Hepatocyte (in vitro differentiated cells): ENCODE measurements around the gene SH3PXD2A. TPM values are rescaled to one million over a fixed set of nuclear protein-coding genes. Genes with fewer than 3 reads are reported as not detected.

Experiments
- DNase-seq: peaks from one replicate; pipeline ENCODE4 v3.0.0-alpha.2; 2016; ENCODE audit warnings: low spot score
- H2AFZ ChIP-seq: fragments of 200-600 bp; sonication (generic); 2 replicates; pipeline ENCODE4 v1.6.0; 2016; ENCODE audit warnings: antibody characterized with exemption, mild to moderate bottlenecking
- H3K27ac ChIP-seq: fragments of 200-600 bp; sonication (generic); 2 replicates; pipeline ENCODE4 v1.5.1; 2016; ENCODE audit warnings: mild to moderate bottlenecking
- H3K27me3 ChIP-seq: fragments of 200-600 bp; sonication (generic); 2 replicates; pipeline ENCODE4 v1.6.1; 2016
- H3K36me3 ChIP-seq: fragments of 200-600 bp; sonication (generic); replicated peaks from 2 replicates; pipeline ENCODE4 v1.5.1; 2016; ENCODE audit warnings: low read depth; ENCODE audit not compliant: insufficient read depth
- H3K4me1 ChIP-seq: fragments of 200-600 bp; sonication (generic); 2 replicates; pipeline ENCODE4 v1.5.1; 2016; ENCODE audit warnings: mild to moderate bottlenecking, moderate library complexity; ENCODE audit not compliant: insufficient read depth
- H3K4me2 ChIP-seq: fragments of 200-600 bp; sonication (generic); 2 replicates; pipeline ENCODE4 v1.6.0; 2016
- H3K4me3 ChIP-seq: fragments of 200-600 bp; sonication (generic); 2 replicates; pipeline ENCODE4 v1.5.1; 2016; ENCODE audit warnings: mild to moderate bottlenecking
- H3K79me2 ChIP-seq: fragments of 200-600 bp; sonication (generic); 2 replicates; pipeline ENCODE4 v1.6.0; 2017; ENCODE audit warnings: mild to moderate bottlenecking
- H3K9me2 ChIP-seq: fragments of 200-600 bp; sonication (generic); replicated peaks from 2 replicates; pipeline ENCODE4 v1.6.0; 2017; ENCODE audit warnings: mild to moderate bottlenecking; ENCODE audit not compliant: insufficient read depth
- H3K9me3 ChIP-seq: fragments of 200-600 bp; sonication (generic); 2 replicates; pipeline ENCODE4 v1.5.1; 2016; ENCODE audit warnings: low read depth, mild to moderate bottlenecking
- H4K20me1 ChIP-seq: fragments of 200-600 bp; sonication (generic); 2 replicates; pipeline ENCODE4 v1.6.0; 2016; ENCODE audit warnings: mild to moderate bottlenecking; ENCODE audit not compliant: insufficient read depth, poor library complexity, severe bottlenecking
- EZH2 ChIP-seq: fragments of 200-600 bp; sonication (generic); IDR thresholded peaks from 2 replicates; pipeline ENCODE4 v1.6.1; 2016; ENCODE audit warnings: antibody characterized with exemption, mild to moderate bottlenecking, borderline replicate concordance
- EZH2phosphoT487 ChIP-seq: fragments of 200-600 bp; sonication (generic); IDR thresholded peaks from one replicate; pipeline ENCODE4 v1.6.1; 2018; ENCODE audit warnings: antibody characterized with exemption, mild to moderate bottlenecking, low read depth, moderate library complexity; ENCODE audit not compliant: unreplicated experiment, severe bottlenecking
- WGBS: methylation state at CpG from one replicate; pipeline ENCODE4 v1.1.6; 2016; ENCODE audit warnings: low lambda C conversion rate; ENCODE audit errors: missing lambda C conversion rate; 5-methylcytosine and 5-hydroxymethylcytosine counted together
- polyA plus RNA-seq: library from polyadenylated mRNA; unstranded; fragments of >200 nt; fragmentation: Nextera tagmentation; extraction: Ambion mirVana; gene quantifications from 2 replicates; pipeline ENCODE4 v1.2.1, GENCODE V29; 2016
- total RNA-seq: library from RNA; depleted of rRNA; stranded (reverse); fragments of >200 nt; gene quantifications from 2 replicates; pipeline ENCODE4 v1.2.3, GENCODE V29; 2014
- TF ChIP-seq, protein P1 (sequence below): fragments of 200-600 bp; sonication (generic); IDR thresholded peaks from 2 replicates; pipeline ENCODE4 v1.5.1; 2016; ENCODE audit warnings: antibody characterized with exemption, mild to moderate bottlenecking; ENCODE audit not compliant: poor library complexity

The SH3PXD2A gene
- total and polyA plus RNA-seq, 2 experiments from 2014 or later, result 8.4 to 13.6 TPM

DNA sequence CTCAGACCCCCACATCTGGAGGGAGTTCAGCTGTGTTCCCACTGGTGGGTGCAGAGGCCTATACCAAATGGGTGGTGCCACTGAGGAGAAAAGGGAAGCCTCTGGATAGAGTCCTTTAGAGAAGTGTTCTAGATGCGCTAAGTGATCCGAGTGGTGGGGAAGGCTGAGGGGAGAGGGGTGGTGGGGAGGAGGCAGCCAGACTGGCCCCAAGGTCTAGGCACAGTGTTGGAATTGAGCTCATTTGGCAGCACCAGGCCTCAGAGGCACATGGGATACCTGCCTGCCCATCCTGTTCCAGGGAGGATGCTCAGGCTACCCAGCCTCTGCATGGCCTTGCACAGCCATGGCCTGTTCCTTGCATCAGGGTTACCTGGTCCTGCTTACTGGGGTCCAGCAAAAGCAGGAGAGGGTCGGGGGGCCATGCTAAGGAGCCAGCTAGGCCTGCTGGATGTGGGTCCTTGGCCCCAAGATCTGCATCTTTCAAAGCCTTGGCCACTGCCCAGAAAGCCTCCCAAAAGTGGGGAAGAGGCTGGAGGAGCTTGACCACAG lies 262.3 kb downstream of the SH3PXD2A start:
- H3K9me3 ChIP-seq, result no peaks in the 10 kb centered on the region
- no peaks in the 10 kb centered on the region for H4K20me1 ChIP-seq
- H3K9me2 ChIP-seq, result no peaks in the 10 kb centered on the region
- H3K36me3 ChIP-seq, result no peaks in the 10 kb centered on the region
- no peaks in the 10 kb centered on the region for H3K79me2 ChIP-seq
- no peak for DNase-seq
- H3K4me2 ChIP-seq, result no peak overlapping the region
- no peak overlapping the region for H3K4me3 ChIP-seq
- no peak overlapping the region for H2AFZ ChIP-seq
- peaks cover 3% of the 10 kb centered on the region for H3K4me1 ChIP-seq
- 75% methylated on average over 3 of the region's 3 CpGs for WGBS
- no peak overlapping the region for H3K27ac ChIP-seq
- no peaks in the 10 kb centered on the region for H3K27me3 ChIP-seq
- TF ChIP-seq EZH2, result no peak
- TF ChIP-seq, protein P1, sequence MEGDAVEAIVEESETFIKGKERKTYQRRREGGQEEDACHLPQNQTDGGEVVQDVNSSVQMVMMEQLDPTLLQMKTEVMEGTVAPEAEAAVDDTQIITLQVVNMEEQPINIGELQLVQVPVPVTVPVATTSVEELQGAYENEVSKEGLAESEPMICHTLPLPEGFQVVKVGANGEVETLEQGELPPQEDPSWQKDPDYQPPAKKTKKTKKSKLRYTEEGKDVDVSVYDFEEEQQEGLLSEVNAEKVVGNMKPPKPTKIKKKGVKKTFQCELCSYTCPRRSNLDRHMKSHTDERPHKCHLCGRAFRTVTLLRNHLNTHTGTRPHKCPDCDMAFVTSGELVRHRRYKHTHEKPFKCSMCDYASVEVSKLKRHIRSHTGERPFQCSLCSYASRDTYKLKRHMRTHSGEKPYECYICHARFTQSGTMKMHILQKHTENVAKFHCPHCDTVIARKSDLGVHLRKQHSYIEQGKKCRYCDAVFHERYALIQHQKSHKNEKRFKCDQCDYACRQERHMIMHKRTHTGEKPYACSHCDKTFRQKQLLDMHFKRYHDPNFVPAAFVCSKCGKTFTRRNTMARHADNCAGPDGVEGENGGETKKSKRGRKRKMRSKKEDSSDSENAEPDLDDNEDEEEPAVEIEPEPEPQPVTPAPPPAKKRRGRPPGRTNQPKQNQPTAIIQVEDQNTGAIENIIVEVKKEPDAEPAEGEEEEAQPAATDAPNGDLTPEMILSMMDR, result no peak
- TF ChIP-seq EZH2phosphoT487, result no peak

DNA sequence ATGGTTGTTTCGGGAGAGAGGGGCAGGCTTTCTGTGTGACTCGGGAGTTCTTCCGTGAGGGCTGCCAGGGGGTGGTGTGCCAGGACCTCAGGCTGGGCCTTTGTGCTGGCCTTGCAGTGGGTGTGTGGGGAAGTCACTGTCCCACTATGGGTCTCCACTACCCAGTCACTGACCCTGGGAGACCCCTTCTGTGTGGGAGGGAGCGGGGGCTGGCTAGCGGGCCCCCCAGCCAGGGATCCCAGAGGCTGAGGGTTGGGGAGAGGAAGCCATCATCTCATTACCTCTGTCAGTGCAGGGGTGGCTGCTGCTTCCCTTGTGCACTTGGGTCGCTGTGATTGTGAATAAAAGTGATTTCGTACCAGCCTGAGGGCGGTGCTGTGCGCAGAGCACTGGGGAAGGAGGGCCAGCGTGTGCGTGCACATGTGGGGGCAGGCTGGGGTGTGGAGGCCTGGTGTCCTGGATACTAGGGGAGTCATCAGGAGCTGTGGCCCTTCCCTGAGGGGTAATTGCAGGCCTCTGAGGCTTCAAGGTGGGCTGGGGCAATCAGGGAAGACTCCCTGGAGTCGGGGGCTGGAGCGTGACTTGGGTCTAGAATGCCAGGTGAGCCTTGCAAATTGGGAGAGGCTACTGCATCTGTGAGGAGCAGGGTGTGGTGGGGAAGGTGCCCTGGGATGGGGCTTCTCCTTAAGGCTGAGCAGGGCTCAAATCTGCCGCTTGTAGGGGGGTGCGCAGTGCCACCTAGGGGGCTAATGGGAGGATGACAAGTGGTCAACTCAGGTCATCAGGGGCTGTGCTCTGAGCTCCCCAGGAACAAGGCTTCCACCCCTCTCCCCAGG lies 263.0 kb downstream of the SH3PXD2A start:
- peak; percentile 74 for DNase-seq
- H3K27me3 ChIP-seq, result no peaks in the 10 kb centered on the region
- no peak overlapping the region for H2AFZ ChIP-seq
- H3K4me2 ChIP-seq, result no peak overlapping the region
- no peaks in the 10 kb centered on the region for H3K9me3 ChIP-seq
- TF ChIP-seq EZH2phosphoT487 (no peak), EZH2 (no peak)
- TF ChIP-seq, protein P1, result peak; percentile 70
- H3K9me2 ChIP-seq, result no peaks in the 10 kb centered on the region
- WGBS, result 71% methylated on average over 15 of the region's 15 CpGs
- no peak overlapping the region for H3K4me3 ChIP-seq
- no peaks in the 10 kb centered on the region for H3K36me3 ChIP-seq
- peaks cover under 1% of the 10 kb centered on the region for H3K4me1 ChIP-seq
- H4K20me1 ChIP-seq, result no peaks in the 10 kb centered on the region
- H3K27ac ChIP-seq, result no peak overlapping the region
- no peaks in the 10 kb centered on the region for H3K79me2 ChIP-seq

DNA sequence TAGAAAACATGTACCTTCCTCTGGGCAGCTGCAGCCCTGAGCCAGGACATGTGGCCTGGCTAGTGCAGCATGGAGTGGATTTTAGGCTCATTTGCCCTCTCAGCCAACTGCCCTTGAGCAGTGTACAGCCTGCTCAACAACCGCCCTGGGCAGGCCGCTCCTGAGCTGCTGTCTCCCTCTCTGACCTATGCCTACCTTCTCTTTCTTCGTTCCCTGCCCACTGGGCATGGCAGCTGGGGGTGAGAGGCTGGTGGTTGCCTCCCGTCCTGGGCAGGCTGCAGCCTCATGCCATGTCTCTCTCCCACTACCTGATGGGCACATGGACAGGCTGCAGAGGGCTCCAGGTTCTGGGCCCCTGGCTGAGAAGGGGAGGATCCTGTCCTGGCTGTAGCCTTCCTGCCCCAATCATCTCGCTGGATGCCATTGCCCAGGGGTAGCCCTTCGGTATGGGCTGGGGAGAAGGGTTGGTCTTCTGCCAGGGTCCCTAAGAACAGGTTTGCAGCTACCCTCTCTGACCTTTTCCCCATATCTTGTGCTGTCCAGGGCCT lies 264.6 kb downstream of the SH3PXD2A start:
- no peak overlapping the region for H3K4me3 ChIP-seq
- H2AFZ ChIP-seq, result no peak overlapping the region
- no peaks in the 10 kb centered on the region for H3K9me2 ChIP-seq
- H3K4me2 ChIP-seq, result no peak overlapping the region
- DNase-seq, result no peak
- no peaks in the 10 kb centered on the region for H3K27me3 ChIP-seq
- no peaks in the 10 kb centered on the region for H4K20me1 ChIP-seq
- TF ChIP-seq, protein P1, result no peak
- no peaks in the 10 kb centered on the region for H3K36me3 ChIP-seq
- H3K9me3 ChIP-seq, result no peaks in the 10 kb centered on the region
- WGBS, result 93% methylated on average over 6 of the region's 6 CpGs
- no peaks in the 10 kb centered on the region for H3K79me2 ChIP-seq
- H3K4me1 ChIP-seq, result no peaks in the 10 kb centered on the region
- no peak overlapping the region for H3K27ac ChIP-seq
